ENCODE results near the gene TMEM107.
A peak's percentile ranks its signal among the peaks of the same experiment; 100 is the strongest.
"Not testable (repeated sequence)": the region's sequence is repeated elsewhere in the genome, so short reads cannot be mapped to it uniquely, and the experiment has no call there.

Gene TMEM107

GRCh38 chr17:8189041-8189710, 13.0 kb upstream of the TMEM107 start:
- FAIRE-seq = no peak

- FAIRE-seq = no peak
Measured at GRCh38 chr17:8188263-8188839, 12.2 kb upstream of the TMEM107 start.

GRCh38 chr17:8187517-8188262, 11.5 kb upstream of the TMEM107 start:
- peak; percentile 92 for FAIRE-seq

GRCh38 chr17:8186787-8187516, 10.8 kb upstream of the TMEM107 start:
- peak; percentile 82 for FAIRE-seq

GRCh38 chr17:8186446-8186786, 10.2 kb upstream of the TMEM107 start:
- FAIRE-seq = no peak

GRCh38 chr17:8185582-8186445, 9.6 kb upstream of the TMEM107 start:
- FAIRE-seq = no peak

GRCh38 chr17:8176998-8177731, 985 bp upstream of the TMEM107 start:
- no peak for FAIRE-seq

GRCh38 chr17:8175795-8176196, 384 bp downstream of the TMEM107 start:
- no peak for FAIRE-seq

GRCh38 chr17:8173871-8174322, 2.3 kb downstream of the TMEM107 start:
- FAIRE-seq = no peak

GRCh38 chr17:8173056-8173870, 2.9 kb downstream of the TMEM107 start:
- peak; percentile 62 for FAIRE-seq

- not testable (repeated sequence) for FAIRE-seq
Measured at GRCh38 chr17:8170186-8170585, 6.0 kb downstream of the TMEM107 start.

GRCh38 chr17:8167526-8167925, 8.7 kb downstream of the TMEM107 start:
- no peak for FAIRE-seq

- no peak for FAIRE-seq
Measured at GRCh38 chr17:8166731-8167130, 9.4 kb downstream of the TMEM107 start.

- FAIRE-seq = no peak
Measured at GRCh38 chr17:8164815-8165131, 11.4 kb downstream of the TMEM107 start.

- no peak for FAIRE-seq
Measured at GRCh38 chr17:8163978-8164814, 12.0 kb downstream of the TMEM107 start.

GRCh38 chr17:8162997-8163977, 12.9 kb downstream of the TMEM107 start:
- FAIRE-seq = no peak

- FAIRE-seq = no peak
Measured at GRCh38 chr17:8162233-8162996, 13.8 kb downstream of the TMEM107 start, which contains the start of gene VAMP2. VAMP2 (minus strand) TSS chr17:8162948; CDS start chr17:8162879, 69 bp downstream.
